Measurements from ENCODE around the gene MCCD1.

GRCh38 chr6:31531771-31532643 lies 3.2 kb downstream of the MCCD1 start:
- no peak for TF ChIP-seq EZH2 (IDR thresholded peaks at IDR 0.05; ENCODE audit: low read depth, unreplicated experiment)
- TF ChIP-seq EZH2phosphoT487 (IDR thresholded peaks at IDR 0.05; ENCODE audit: unreplicated experiment), result no peak

Measured in GM23338 (cell line).